MCF 10A (cell line): ENCODE measurements around the gene MYL5. TPM values are rescaled to one million over a fixed set of nuclear protein-coding genes. Genes with fewer than 3 reads are reported as not detected.

Experiments
- BruUV-seq: library from RNA; stranded (reverse); fragments of 400-500 nt; replicated peaks from 2 replicates; lab custom pipeline; 2021; lab: Mats Ljungman, UMichigan
- CTCF ChIA-PET: fragments of 300-600 bp; sonication (Branson Sonifier 250); formaldehyde crosslinking; extraction: SDS; loops from one replicate; lab custom pipeline; 2021; ENCODE audit warnings: antibody characterized with exemption, inconsistent platforms; lab: Yijun Ruan, JAX
- POLR2A ChIA-PET: fragments of 300-600, 350-650 bp; sonication (Branson Sonifier 250); formaldehyde crosslinking; extraction: SDS; loops from one replicate; lab custom pipeline; 2020; ENCODE audit warnings: antibody characterized with exemption, inconsistent platforms; lab: Yijun Ruan, JAX
- DNase-seq: peaks from one replicate; pipeline ENCODE4 v3.0.0-alpha.2; 2018; ENCODE audit not compliant: unreplicated experiment
- H3K27ac Mint-ChIP-seq: one replicate; pipeline ENCODE4 v1.8.0; 2022; ENCODE audit warnings: mild to moderate bottlenecking, low read depth, mixed read lengths; ENCODE audit not compliant: unreplicated experiment
- H3K27me3 Mint-ChIP-seq: one replicate; pipeline ENCODE4 v1.8.0; 2022; ENCODE audit warnings: mixed read lengths; ENCODE audit not compliant: insufficient read depth, unreplicated experiment
- H3K36me3 Mint-ChIP-seq: one replicate; pipeline ENCODE4 v1.8.0; 2022; ENCODE audit warnings: mild to moderate bottlenecking, moderate library complexity, mixed read lengths; ENCODE audit not compliant: insufficient read depth, unreplicated experiment
- H3K4me1 Mint-ChIP-seq: one replicate; pipeline ENCODE4 v1.8.0; 2022; ENCODE audit warnings: mixed read lengths; ENCODE audit not compliant: insufficient read depth, unreplicated experiment
- H3K4me3 Mint-ChIP-seq: one replicate; pipeline ENCODE4 v1.8.0; 2022; ENCODE audit warnings: mild to moderate bottlenecking, moderate library complexity, mixed read lengths; ENCODE audit not compliant: unreplicated experiment
- H3K9me3 Mint-ChIP-seq: one replicate; pipeline ENCODE4 v1.8.0; 2022; ENCODE audit warnings: mixed read lengths; ENCODE audit not compliant: unreplicated experiment
- CTCF ChIP-seq: fragments of 200-600 bp; IDR thresholded peaks from one replicate; pipeline ENCODE4 v1.8.0; 2022; ENCODE audit warnings: antibody characterized with exemption, mild to moderate bottlenecking; ENCODE audit not compliant: unreplicated experiment
- intact Hi-C: fragments of 100-400 bp; cut with micrococcal nuclease; formaldehyde crosslinking; loops from 2 replicates; pipeline ENCODE4 v1.14.1; 2022
- total RNA-seq: library from RNA; stranded (reverse); gene quantifications from 2 replicates; pipeline ENCODE4 v1.2.3, GENCODE V29; 2022

The MYL5 gene
- total RNA-seq, 1 experiment from 2014 or later = 32.9 TPM

- Mint-ChIP-seq H3K27me3 (peaks cover 21% of the 10 kb centered on the region), H3K4me3 (no peak overlapping the region), H3K27ac (no peak overlapping the region), H3K36me3 (no peaks in the 10 kb centered on the region), H3K4me1 (peaks cover 4% of the 10 kb centered on the region), H3K9me3 (no peaks in the 10 kb centered on the region)
- ChIA-PET CTCF (interaction anchor here (0.6 kb wide), 1 partner anchor 38 kb away, joined by 3 read pairs; no protein-coding TSS in a partner anchor), POLR2A (no interaction called here)
- no peak for DNase-seq
- TF ChIP-seq CTCF = no peak
- intact Hi-C loops = no loop called here
- no TSS peak for BruUV-seq
These were observed 25.6 kb upstream of the MYL5 start for GRCh38 chr4:648579-649292.

DNA sequence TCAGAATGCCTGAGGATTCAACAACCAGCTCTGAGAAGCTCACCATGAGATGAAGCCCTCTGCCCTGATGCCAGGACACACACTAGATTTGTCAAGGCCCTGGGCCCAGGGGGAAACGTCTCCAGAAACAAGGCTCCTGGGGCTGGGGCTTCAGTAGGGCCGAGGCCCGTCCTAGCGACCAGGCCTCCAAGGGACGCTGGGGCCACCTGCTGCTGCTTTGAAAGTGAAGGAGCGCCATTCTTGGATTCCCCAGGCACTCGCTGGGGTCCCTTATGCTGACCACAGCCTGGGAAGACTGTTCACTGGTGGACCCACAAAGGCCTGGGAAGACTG, 25.1 kb upstream of the MYL5 start:
- no peak overlapping the region for H3K4me3 Mint-ChIP-seq
- POLR2A ChIA-PET = no interaction called here
- intact Hi-C loops = no loop called here
- DNase-seq = no peak
- TF ChIP-seq CTCF = no peak
- H3K36me3 Mint-ChIP-seq = no peaks in the 10 kb centered on the region
- no TSS peak for BruUV-seq
- peaks cover 4% of the 10 kb centered on the region for H3K4me1 Mint-ChIP-seq
- peaks cover 21% of the 10 kb centered on the region for H3K27me3 Mint-ChIP-seq
- H3K9me3 Mint-ChIP-seq = no peaks in the 10 kb centered on the region
- H3K27ac Mint-ChIP-seq = no peak overlapping the region
- CTCF ChIA-PET = interaction anchor here (0.5 to 0.6 kb wide), 2 partner anchors 34 to 42 kb away, joined by 3 read pairs; no protein-coding TSS in a partner anchor

DNA sequence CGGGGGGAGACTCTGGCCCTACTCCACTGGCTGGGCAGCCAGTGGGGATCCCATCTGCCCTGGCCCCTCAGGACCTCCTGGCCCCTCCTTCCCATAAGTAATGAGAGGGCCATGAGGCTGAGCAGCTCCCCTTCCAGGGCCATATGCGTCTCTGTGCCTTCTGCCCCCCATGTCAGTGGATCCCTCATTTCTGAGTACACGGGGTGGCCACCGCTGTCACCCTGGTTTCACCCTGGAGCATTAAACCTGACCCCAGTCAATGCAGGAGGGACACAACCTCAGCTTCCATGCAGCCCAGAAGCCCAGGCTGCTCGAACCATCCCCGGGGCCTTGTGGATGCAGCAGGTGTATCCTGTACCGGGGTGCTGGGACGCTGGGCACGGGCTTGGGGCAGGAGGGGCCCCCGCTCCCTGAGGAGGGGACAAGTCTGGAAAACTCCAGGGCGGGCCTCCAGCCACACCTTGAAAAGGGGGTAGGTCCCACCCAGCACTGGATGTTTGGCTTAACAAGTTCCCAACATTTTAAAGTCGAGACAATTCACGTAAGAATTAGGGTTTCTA, 24.5 kb upstream of the MYL5 start:
- POLR2A ChIA-PET = no interaction called here
- TF ChIP-seq CTCF = no peak

GRCh38 chr4:650461-650860, 23.9 kb upstream of the MYL5 start:
- TF ChIP-seq CTCF = no peak
- Mint-ChIP-seq H3K27me3 (peaks cover 17% of the 10 kb centered on the region), H3K4me3 (no peak overlapping the region), H3K27ac (no peak overlapping the region), H3K36me3 (no peaks in the 10 kb centered on the region), H3K9me3 (no peaks in the 10 kb centered on the region), H3K4me1 (peaks cover 4% of the 10 kb centered on the region)
- CTCF ChIA-PET = no interaction called here
- BruUV-seq = no TSS peak
- POLR2A ChIA-PET = no interaction called here
- intact Hi-C loops = no loop called here
- no peak for DNase-seq

More for the DNA sequence above, 24.5 kb upstream of the MYL5 start:
- H3K4me3 Mint-ChIP-seq = no peak overlapping the region
- DNase-seq = no peak
- peaks cover 4% of the 10 kb centered on the region for H3K4me1 Mint-ChIP-seq
- CTCF ChIA-PET = interaction anchor here (0.5 to 0.6 kb wide), 2 partner anchors 34 to 41 kb away, joined by 3 read pairs; no protein-coding TSS in a partner anchor
- no TSS peak for BruUV-seq
- intact Hi-C loops = no loop called here
- no peaks in the 10 kb centered on the region for H3K36me3 Mint-ChIP-seq
- no peaks in the 10 kb centered on the region for H3K9me3 Mint-ChIP-seq
- peaks cover 21% of the 10 kb centered on the region for H3K27me3 Mint-ChIP-seq
- H3K27ac Mint-ChIP-seq = no peak overlapping the region
